GM18502 (cell line): ENCODE data around the gene ARSA.

ENCODE experiments used
- ATAC-seq: cut with Tn5 transposase; IDR thresholded peaks from one replicate; pipeline ENCODE4 v1.9.1; 2021; ENCODE audit warnings: mild to moderate bottlenecking; ENCODE audit not compliant: unreplicated experiment, poor library complexity

The ARSA gene

DNA sequence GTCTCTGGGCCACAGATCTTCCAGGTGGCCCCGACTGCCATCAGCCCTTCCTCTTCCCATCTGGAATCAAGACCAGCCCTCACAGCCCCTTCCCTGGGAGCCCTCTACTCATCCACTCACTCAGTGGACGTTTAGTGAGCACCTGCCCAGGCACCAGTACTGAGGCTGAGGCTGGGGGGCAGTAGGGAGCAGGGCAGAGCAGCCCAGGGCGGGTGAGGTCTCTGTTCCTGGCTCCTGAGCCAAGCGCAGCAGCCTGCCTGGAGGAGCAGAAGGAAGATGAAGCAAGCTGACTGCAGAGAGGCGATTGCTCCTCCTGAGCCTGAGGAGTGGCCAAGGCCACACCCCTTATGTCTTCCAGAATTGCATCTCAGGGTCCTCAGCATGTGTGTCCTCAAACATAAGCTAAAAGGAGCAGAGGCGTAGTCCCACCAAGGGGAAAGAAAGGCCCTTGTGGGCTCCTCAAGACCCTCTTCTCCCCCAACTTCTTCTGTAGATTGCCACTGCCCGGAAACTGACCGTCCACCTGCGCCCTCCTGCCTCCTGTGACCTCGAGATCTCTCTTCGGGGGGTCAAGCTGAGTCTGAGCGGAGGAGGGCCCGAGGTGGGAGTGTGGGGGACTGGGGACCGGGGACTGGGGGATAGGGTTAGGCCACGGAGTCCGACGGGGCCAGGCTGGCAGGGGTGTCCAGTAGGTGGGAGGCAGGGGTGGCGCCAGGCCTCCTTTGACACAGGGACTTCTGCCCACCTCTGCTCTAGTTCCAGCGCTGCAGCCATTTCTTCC, 21.6 kb downstream of the ARSA start:
- no peak for ATAC-seq

DNA sequence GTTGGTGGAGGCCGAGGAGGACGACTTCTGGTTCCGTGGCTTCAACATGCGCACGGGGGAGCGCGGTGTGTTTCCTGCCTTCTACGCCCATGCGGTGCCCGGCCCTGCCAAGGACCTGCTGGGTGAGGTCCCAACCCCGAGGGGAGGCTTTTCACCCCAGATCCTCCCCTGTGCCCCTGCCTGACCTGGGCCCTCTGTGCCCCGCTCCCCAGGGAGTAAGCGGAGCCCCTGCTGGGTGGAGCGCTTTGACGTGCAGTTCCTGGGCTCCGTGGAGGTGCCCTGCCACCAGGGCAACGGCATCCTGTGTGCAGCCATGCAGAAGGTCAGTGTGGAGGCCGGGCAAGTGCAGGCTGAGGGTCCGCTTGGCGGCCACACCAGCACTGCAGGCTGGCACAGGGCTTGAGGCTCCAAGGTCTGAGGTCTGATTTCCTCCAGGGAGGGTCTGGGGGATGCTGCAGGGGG, 22.3 kb downstream of the ARSA start:
- no peak for ATAC-seq

DNA sequence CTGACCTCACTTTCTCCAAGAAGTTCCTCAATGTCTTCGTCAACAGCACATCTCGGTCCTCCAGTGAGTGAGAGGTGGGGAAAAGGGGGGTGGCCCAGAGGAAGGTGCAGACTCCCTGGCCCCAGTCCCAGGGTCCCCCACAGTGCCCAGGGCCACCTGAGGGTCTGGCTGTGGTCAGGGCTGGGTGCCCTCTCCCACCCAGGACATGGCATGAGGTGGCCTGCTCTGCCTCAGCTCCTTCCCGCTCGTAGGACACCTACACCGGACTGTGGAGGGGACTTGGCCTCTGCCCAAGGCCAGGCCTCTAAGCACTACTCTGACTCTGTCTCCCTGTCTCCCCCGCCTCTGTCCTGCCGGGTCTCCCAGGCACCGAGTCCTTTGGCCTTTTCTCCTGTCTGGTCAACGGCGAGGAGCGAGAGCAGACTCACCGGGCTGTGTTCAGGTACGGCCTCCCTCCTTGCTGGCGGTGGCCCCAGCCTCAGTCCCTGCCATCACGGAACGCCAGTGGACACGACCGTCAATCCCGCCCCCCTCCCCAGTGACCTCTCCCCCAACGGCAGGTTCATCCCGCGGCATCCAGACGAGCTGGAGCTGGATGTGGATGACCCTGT, 22.8 kb downstream of the ARSA start:
- ATAC-seq: no peak

DNA sequence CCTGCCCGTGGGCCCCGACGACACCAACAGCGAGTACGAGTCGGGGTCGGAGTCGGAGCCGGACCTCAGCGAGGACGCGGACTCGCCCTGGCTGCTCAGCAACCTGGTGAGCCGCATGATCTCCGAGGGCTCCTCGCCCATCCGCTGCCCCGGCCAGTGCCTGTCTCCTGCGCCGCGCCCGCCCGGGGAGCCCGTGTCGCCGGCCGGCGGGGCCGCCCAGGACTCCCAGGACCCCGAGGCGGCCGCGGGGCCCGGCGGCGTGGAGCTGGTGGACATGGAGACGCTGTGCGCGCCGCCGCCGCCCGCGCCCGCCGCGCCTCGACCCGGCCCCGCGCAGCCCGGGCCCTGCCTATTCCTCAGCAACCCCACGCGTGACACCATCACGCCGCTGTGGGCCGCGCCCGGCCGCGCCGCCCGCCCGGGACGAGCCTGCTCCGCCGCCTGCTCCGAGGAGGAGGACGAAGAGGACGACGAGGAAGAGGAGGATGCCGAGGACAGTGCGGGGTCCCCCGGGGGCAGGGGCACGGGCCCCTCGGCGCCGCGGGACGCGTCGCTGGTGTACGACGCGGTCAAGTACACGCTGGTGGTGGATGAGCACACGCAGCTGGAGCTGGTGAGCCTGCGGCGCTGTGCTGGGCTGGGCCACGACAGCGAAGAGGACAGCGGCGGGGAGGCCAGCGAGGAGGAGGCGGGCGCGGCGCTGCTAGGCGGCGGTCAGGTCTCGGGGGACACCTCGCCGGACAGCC, 23.5 kb downstream of the ARSA start:
- ATAC-seq: no peak

DNA sequence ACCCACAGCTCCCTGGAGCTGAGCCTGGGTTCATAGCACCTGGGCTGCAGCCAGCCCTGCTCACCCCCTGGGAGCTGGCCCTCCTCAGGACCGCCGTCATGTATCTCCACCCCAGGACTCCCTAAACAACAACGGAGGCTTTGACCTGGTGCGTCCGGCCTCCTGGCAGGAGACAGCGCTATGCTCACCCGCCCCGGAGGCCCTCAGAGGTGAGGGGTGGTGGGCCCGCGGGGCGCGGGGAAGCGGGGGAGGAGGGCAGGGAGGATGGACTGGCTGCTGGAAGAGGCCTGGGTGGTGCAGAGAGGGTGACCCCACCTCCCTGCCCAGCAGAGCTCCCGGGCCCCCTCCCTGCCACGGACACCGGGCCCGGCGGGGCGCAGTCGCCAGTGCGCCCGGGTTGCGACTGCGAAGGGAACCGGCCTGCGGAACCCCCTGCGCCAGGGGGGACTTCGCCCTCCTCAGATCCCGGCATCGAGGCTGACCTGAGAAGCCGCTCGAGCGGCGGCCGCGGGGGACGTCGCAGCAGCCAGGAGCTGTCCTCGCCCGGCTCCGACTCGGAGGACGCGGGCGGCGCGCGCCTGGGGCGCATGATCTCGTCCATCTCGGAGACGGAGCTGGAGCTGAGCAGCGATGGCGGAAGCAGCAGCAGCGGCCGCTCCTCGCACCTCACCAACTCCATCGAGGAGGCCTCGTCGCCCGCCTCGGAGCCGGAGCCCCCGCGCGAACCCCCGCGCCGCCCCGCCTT, 24.3 kb downstream of the ARSA start:
- ATAC-seq: no peak

DNA sequence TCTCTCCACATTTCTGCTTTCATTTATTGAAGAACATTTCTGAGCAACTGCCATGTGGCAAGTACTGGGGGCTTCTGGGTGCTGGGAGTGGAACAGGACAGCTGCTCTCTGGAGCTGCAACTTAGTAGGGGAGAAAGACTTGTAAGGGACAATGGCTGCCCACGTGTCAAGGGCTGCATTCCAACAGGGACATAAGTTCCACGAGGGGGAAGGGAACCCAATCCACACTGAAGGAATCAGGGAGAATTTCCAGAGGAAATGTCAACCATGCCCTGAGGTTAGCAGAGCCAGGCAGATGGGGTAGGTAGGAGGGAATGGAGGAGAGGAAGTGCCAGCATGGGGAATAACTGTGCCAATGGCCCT, 25.6 kb downstream of the ARSA start:
- no peak for ATAC-seq

DNA sequence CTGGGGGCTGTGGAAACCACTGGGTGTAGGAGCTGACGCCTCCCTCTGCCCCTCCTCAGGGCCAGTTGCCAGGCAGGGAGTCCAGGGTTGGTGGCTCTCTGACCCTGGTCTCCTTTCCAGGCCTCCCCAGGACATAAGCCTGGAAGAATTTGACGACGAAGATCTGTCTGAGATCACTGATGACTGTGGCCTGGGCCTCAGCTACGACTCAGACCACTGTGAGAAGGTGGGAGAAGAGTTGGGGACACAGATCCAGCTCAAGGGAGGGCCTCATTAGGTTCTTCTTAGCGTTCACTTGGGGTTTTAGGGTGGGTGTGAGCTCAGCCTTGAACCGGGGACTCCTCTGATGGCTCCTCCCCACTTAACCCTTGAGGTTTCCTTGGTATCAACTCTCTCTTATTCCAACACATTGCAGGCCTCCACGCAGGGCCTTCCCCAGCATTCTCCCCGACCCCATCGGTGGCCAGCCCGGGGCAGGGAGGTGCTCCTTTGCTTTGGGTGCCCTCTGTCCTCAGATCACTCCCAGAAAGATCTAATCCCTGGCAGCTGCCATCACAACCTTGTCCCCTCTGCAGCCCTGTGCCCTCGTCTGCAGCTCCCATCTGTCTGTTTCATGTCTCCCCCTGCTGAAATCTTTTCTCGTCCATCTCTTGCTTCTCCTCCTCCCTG, 26.1 kb downstream of the ARSA start:
- no peak for ATAC-seq

DNA sequence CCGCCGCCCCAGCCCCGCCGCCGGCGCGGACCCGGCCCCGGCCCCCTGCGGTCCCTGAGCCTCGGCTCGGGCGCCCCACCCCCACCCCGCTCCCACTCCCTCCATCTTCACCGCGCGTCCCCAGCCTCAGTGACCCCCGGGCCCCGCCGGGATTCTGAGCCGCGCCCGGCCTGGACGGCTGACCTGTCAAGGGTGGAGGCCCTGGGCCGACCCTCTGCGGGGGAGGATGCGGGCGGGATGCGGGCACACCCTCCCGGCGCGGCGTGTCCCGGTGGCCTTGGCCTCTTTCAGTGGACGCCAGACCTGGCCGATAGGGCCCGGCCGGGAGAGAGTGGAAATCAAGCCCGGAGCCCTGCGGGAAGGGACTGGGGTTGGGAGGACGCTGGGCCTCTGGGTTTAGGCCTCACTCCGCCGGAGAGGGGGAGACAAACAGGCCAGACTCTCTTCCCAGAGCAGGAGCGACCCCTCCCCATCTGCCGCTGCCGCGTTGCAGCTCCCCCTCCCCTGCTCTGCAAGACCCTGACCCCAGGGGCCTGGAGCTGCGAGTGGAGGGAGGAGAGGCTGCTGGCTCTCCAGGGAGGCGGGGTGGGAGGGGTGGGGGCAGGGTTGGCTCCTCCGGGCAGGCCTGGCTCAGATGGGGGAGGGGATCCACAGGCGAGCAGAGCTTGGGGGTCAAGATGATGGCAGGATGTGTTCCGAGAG, 26.8 kb downstream of the ARSA start:
- ATAC-seq: no peak

DNA sequence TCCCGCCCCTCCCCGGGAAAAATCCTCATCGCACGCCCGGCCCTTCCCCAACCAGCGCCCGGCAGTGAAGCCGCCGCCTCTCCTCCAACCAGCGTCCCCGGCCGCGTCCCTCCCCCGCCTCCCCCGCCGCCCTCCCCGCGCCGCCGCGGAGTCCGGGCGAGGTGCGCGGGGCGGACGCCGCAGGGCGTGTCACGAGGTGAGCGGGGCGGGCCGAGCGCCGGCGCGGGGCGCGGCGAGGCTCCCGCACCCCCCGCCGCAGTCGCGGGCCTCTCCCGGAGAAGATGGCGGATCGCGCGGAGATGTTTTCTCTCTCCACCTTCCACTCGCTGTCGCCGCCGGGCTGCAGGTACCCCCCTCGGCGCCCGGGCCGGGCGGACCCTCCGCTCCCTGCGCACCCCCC, 27.4 kb downstream of the ARSA start, which contains the start of gene MAPK8IP2:
TSS of gene MAPK8IP2 (plus strand) at position 256 of the 400 bp plus-strand sequence. CDS start at position 282, 26 bp downstream.
- ATAC-seq: no peak

DNA sequence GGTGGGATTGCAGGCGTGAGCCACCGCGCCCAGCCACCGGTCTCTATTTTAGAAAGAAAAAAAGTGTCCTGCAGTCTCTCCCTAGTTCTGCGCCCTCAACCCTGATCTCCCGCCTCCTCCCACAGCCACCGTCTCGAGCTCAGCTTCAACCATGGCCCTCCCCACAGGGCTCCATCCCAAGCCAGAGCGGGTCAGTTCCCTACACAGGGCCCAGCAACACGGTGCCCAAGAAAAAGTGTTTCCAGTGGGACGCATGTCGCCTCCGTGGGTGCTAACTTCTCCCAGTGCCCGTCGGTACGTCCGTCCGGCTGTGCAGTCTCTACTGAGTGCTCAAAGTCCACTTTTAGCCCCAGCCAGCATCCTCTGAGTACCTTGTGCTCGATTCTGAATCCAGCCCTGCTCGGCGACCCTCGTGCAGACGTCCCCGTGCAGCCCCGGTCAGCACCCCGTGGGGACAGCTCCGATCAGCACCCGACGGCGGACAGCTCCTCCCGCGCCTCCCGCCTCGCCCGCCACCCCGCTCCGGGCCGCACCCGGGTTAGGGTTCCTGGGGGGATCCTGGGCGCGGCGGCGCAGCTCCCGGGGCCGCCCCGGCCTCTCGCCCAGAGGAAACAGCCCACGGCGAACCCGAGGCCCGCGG, 28.0 kb downstream of the ARSA start:
- no peak for ATAC-seq

DNA sequence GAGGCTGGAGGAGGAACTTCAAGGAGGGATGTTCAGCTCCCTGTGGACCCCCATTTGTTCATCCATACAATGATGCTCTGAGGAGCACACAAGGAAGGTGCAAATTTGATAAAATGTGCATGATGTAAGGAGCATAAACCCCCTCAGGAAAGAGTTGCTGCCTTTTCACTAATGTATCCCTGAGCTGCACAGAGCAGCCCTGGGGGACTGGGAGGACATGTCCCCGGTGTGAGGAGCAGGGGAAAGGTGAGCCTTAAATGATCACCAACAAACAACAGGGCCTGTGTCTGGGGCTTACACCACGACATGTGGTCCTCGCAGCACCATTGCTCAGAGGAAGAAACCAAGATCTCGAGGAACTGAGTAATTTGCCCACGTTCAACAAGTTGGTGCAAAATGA, 30.9 kb downstream of the ARSA start:
- no peak for ATAC-seq

DNA sequence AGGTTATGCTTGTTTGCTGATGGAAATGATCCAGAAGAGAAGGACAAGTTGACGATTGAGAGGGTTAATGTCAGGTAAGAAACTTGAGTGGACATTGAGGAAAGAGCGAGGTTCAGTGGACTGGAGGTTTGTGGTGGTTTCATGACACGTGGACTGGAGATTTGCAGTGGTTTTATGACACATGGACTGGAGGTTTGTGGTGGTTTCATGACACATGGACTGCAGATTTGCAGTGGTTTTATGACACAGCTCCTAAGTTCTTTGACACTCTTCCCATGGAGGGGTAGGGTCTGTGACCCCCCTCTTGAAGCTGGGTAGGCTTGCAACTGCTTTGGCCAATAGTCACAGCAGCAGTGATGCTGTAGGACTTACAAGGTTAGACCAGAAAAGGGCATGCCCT, 32.8 kb downstream of the ARSA start:
- no peak for ATAC-seq

DNA sequence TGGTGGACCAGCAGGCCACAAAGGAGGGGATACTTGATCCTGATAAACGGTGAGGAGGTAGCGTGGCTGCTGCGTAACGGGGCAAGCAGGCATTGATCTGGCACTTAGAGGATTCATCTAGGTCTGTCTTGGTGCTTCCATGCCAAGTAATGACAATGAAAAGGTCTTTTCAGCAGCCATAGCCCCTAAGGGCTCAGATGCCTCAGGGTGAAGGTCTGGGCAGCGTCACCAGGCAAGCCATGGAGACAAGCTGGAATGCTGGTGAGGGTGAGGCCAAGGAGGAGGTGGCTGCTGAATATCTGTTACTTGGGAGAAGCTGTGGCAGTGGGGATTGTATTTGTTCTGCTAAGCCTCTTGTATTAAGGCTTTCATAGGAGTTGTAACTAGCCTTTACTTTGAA, 40.5 kb downstream of the ARSA start:
- no peak for ATAC-seq

DNA sequence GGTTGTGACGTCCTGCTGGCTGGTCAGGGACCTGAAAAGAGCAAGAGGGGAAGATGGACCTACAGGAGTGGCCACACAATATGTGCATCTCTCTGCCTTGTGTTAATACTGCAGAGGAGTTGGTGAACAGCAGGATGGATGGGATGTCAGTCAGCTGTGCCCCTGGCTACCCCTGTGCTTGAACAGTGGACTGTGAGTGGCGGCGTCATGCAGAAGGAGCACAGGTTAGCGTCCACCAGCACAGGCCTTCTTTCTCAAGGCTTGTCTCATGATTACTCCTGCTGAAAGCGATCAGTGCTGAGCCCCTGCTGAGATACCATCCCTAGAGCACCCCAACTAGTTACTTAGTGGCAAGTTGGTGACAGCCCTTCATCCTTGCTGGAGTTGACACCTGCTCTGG, 41.5 kb downstream of the ARSA start:
- ATAC-seq: no peak

DNA sequence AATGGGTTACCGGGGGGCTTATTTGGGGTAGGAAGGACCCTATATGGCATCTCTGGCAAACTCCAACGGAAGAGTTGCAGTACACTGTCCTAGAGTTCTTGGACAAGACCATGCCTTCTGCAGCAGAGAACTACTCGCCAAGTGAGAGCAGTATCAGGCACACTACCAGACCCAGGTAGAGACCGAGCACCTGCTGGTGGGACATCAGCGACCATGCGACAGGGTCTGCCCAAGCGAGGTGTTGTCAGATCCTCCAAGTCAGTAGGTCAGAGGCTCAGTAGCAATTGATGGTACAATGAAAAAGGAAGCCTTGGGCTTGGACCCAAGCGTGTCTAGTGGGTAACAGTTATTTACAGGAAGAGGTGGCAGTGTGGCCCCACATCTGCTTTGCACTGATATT, 42.2 kb downstream of the ARSA start:
- no peak for ATAC-seq

DNA sequence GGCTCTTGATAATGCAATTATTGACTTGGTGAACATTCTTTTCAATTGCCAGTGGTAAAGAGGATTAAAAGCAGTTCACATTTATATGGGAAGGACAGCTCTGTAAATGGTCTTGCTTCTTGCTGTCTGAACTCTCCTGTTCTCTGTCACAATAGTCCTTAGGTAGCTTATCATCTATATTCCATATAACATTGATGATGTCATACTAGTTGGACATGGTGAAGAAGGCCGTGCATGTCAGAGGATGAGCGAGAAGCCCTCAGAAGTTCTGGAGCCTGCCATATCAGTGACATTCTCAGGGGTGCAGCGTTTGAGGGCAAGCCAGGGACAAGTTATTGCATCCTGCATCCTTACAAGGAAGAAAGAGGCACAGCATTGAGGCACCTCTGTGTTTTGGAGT, 42.7 kb downstream of the ARSA start:
- no peak for ATAC-seq

DNA sequence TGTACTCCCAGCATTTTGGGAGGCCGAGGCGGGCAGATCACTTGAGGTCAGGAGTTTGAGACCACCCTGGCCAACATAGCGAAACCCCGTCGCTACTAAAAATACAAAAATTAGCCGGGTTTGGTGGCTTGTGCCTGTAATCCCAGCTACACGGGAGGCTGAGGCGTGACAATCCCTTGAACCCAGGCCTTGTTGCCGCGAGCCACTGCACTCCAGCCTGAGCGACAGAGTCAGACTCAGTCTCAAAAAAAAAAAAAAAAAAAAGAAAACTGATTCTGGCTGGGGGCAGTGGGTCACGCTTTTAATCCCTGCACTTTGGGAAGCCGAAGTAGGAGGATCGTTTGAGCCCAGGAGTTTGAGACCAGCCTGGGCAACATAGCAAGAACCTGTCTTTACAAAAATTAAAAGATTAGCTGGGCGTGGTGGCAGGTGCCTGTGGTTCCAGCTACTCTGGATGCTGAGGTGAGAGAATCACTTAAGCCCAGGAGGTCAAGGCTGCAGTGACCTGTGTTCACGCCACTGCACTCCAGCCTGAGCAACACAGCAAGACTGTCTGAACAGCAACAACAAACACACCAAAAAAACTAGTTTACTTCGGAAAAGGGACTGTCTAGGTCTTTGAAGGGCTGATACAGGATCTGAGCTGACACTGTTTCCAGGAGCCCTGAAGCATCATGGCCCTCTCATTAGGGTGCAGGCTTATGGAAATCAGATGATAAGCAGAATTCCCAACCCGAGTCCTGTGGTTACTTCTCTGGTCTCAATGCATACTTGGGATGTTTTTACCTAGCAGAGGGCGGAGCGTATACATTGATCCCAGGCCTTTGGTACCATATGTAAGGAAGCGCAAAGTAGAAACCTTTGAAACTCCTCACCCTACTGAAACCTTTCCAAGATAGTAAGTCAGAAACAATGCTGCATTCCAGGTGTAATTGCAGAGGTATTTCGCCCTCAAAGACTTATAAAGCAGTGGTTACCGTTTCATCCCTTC, 43.6 kb downstream of the ARSA start:
- no peak for ATAC-seq

DNA sequence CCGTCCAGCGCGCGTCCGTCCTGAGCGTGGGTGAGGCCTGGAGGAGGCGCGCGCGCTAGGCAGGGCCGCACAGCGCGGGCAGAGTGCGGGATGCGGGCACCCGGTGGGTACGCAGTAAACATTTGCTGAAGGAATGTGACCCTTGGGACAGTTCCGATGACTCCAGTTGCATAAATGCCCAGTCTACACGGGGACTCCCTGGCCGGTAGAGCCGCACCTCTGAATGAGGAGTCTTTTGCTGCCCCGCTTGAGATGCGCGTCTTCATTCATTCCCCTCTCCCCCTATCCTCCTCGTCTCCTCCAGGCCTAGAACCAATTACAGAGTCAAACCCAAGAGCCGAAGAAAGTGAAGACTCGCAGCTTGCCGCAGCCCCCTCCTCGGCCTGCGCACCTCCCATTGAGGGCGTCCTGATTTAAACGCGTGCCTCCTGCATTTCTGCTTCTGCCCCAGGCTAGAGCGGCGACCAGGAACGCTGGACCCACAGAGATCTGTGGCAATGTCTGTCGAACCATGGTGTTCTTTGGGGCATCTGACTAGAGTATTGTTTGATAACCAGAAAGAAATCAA, 44.6 kb downstream of the ARSA start:
- ATAC-seq: peak; percentile 31
